ENCODE results near the gene RIPOR2. TPM values are rescaled to one million over a fixed set of nuclear protein-coding genes. Genes with fewer than 3 reads are reported as not detected.

RIPOR2 gene
- total and polyA plus RNA-seq, 7 experiments from 2014 or later, result 246 to 813 (median 532) TPM

DNA sequence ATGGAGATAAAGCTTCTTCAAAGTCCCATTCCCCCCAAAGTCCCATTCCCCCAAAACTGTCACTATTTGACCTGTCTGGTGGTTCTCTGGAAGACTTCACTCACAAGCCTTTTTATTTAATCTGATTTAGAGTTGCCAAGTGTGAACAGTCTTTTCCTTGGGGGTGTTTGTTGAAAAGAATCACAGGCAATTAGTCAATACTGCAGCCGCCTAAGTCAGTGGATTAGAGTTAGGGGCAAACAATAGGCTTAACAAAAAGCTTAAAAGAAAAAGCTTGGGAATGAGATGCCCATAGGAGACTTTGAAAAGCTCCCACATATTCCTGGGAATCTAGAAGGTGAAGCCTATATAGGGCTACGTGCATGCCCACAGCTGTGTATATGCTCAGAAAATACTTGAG, 8.0 kb upstream of the RIPOR2 start:
- Histone ChIP-seq H3K9me3 (ENCODE audit: control insufficient read depth in 2 of 3, low read length in 3 of 3) (peaks cover 0 to 31% (median 6%) of the 10 kb centered on the region in 3 experiments), H3K27me3 (ENCODE audit: control insufficient read depth in 2 of 2, insufficient read depth in 2 of 2, low read length in 2 of 2) (no peaks in the 10 kb centered on the region), H3K36me3 (ENCODE audit: control insufficient read depth in 2 of 3, insufficient read depth in 3 of 3, low read length in 3 of 3) (no peaks in the 10 kb centered on the region), H3K4me1 (ENCODE audit: control insufficient read depth in 2 of 2, insufficient read depth in 2 of 2, low read length in 2 of 2) (peaks cover 40 to 45% of the 10 kb centered on the region in 2 donors), H3K27ac (ENCODE audit: low read depth, low read length) (no peak overlapping the region), H3K4me3 (ENCODE audit: low read length) (peak overlapping the region; percentile 0)
- POLR2A ChIA-PET, result interaction anchor here (0.6 to 25.7 kb wide), 9 partner anchors 8 to 1161 kb away, joined by 3 to 1138 read pairs (median 3); partner anchors contain the start of gene RIPOR2
- peak overlapping the region in 1 of 9 donors; percentile 78 for H3K27ac Mint-ChIP-seq
- peaks cover 14 to 67% (median 32%) of the 10 kb centered on the region in 5 donors for H3K36me3 Mint-ChIP-seq
- CTCF ChIA-PET, result interaction anchor here (0.6 to 2.3 kb wide), 6 partner anchors 9 to 127 kb away, joined by 3 to 13 read pairs (median 4); no protein-coding TSS in a partner anchor
- intact Hi-C loops (cut with micrococcal nuclease), result no loop called here
- H3K27me3 Mint-ChIP-seq, result no peaks in the 10 kb centered on the region
- ATAC-seq, result no peak
- no peak overlapping the region for H3K4me3 Mint-ChIP-seq
- peaks cover 8 to 69% (median 42%) of the 10 kb centered on the region in 11 donors for H3K9me3 Mint-ChIP-seq
- no peak for DNase-seq
- H3K4me1 Mint-ChIP-seq, result peaks cover 37 to 78% (median 59%) of the 10 kb centered on the region in 7 donors

DNA sequence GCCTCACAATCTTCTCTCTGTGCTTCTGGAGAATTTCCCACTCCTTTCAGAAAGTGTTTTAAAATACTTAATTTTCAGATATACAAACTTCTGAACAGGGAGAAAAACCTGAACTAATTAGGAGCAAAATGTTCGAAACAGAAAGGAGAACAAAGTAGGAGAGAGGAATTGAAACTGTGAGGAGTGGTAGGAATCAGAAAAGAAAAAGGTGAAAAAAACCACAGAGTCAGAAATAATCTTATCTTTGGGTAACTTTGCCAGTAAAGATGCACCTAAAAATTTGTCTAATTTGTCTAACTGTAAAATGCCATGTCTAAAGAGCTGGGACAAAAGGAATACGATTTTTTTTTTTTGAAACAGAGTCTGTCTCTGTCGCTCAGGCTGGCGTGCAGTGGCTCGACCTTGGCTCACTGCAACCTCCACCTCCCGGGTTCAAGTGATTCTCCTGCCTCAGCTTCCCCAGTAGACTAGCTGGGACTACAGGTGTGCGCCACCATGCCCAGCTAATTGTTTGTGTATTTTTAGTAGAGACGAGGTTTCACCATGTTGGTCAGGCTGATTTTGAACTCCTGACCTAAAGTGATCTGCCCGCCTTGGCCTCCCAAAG, 4.7 kb upstream of the RIPOR2 start:
- peaks cover 46 to 51% of the 10 kb centered on the region in 2 donors for H3K4me1 ChIP-seq (ENCODE audit: control insufficient read depth in 2 of 2, insufficient read depth in 2 of 2, low read length in 2 of 2)
- H3K36me3 ChIP-seq (ENCODE audit: control insufficient read depth in 2 of 3, insufficient read depth in 3 of 3, low read length in 3 of 3), result no peaks in the 10 kb centered on the region
- Mint-ChIP-seq H3K36me3 (peaks cover 12 to 62% (median 15%) of the 10 kb centered on the region in 5 donors), H3K27ac (peak overlapping the region; percentile 74 to 98 (median 92)), H3K4me1 (peaks cover 34 to 77% (median 66%) of the 10 kb centered on the region in 7 donors), H3K27me3 (no peaks in the 10 kb centered on the region), H3K4me3 (peak overlapping the region; percentile 48 to 76 (median 66)), H3K9me3 (peaks cover 3 to 37% (median 20%) of the 10 kb centered on the region in 11 donors)
- H3K9me3 ChIP-seq (ENCODE audit: control insufficient read depth in 2 of 3, low read length in 3 of 3), result peaks cover 0 to 16% (median 2%) of the 10 kb centered on the region in 3 experiments
- POLR2A ChIA-PET, result interaction anchor here (1.3 to 19.0 kb wide), 5 partner anchors 10 to 84 kb away, joined by 4 to 1484 read pairs (median 644); no protein-coding TSS in a partner anchor
- CTCF ChIA-PET, result interaction anchor here (0.5 to 11.7 kb wide), 4 partner anchors 11 to 51 kb away, joined by 3 to 293 read pairs (median 113); no protein-coding TSS in a partner anchor
- intact Hi-C loops (cut with micrococcal nuclease), result no loop called here
- no peaks in the 10 kb centered on the region for H3K27me3 ChIP-seq (ENCODE audit: control insufficient read depth in 2 of 2, insufficient read depth in 2 of 2, low read length in 2 of 2)
- no peak overlapping the region for H3K4me3 ChIP-seq (ENCODE audit: low read length)
- no peak for DNase-seq
- peak overlapping the region; percentile 61 for H3K27ac ChIP-seq (ENCODE audit: low read depth, low read length)
- no peak for ATAC-seq

DNA sequence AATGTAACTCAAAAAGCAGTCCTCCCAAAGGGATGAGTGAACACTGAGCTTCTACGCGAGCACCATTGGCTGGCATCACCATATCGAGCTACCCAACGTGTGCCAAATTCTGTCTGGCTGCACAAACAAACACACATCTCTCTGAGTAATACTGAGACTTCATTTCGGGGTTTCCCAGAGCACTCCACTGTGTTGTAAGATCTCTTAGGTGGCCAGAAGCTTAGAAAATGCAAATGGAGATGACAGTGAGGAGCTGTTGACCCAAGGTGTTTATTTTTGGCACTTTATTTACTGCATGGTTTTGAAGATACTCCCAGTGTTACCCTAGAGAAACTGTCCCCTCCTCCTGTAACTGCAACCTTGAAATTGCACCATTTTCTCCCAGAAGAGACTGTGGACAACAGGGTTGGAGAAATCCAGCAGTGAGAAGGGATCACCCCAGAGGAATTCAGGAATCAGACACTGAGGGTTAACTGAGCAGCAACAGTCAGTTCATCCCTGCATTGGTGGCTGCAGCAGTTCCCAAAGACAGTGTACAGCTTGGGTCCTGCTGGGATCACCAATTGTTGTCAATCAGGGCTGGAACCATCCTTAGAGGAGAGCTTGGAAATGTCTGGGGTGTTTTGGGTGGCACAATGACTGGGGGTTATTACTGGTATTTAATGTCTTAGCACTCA, 1.0 kb upstream of the RIPOR2 start:
- peak in 7 of 9 donors; percentile 42 to 84 (median 55) for DNase-seq
- H3K9me3 Mint-ChIP-seq, result peaks cover 0 to 7% (median 0%) of the 10 kb centered on the region in 11 donors
- Histone ChIP-seq H3K4me1 (ENCODE audit: control insufficient read depth in 2 of 2, insufficient read depth in 2 of 2, low read length in 2 of 2) (peaks cover 43 to 49% of the 10 kb centered on the region in 2 donors), H3K36me3 (ENCODE audit: control insufficient read depth in 2 of 3, insufficient read depth in 3 of 3, low read length in 3 of 3) (peaks cover 2 to 8% (median 5%) of the 10 kb centered on the region in 3 experiments), H3K4me3 (ENCODE audit: low read length) (peak overlapping the region; percentile 89), H3K27me3 (ENCODE audit: control insufficient read depth in 2 of 2, insufficient read depth in 2 of 2, low read length in 2 of 2) (no peaks in the 10 kb centered on the region), H3K27ac (ENCODE audit: low read depth, low read length) (peak overlapping the region; percentile 85), H3K9me3 (ENCODE audit: control insufficient read depth in 2 of 3, low read length in 3 of 3) (no peaks in the 10 kb centered on the region)
- ChIA-PET CTCF (interaction anchor here (0.6 to 11.7 kb wide), 17 partner anchors 9 to 1187 kb away, joined by 3 to 293 read pairs (median 4); a partner anchor contains a TSS), POLR2A (interaction anchor here (0.5 to 19.0 kb wide), 18 partner anchors 8 to 1262 kb away, joined by 3 to 1484 read pairs (median 8); a partner anchor contains a TSS)
- intact Hi-C loops (cut with micrococcal nuclease), result loop anchor here (1.0 to 5.0 kb wide), 8 partner anchors 8 to 214 kb away; no protein-coding TSS in a partner anchor
- ATAC-seq, result peak; percentile 81
- peaks cover 10 to 62% (median 29%) of the 10 kb centered on the region in 5 donors for H3K36me3 Mint-ChIP-seq
- peak overlapping the region; percentile 88 to 99 (median 93) for H3K27ac Mint-ChIP-seq
- H3K4me3 Mint-ChIP-seq, result peak overlapping the region; percentile 89 to 100 (median 98)
- no peaks in the 10 kb centered on the region for H3K27me3 Mint-ChIP-seq
- H3K4me1 Mint-ChIP-seq, result peaks cover 48 to 68% (median 53%) of the 10 kb centered on the region in 7 donors

DNA sequence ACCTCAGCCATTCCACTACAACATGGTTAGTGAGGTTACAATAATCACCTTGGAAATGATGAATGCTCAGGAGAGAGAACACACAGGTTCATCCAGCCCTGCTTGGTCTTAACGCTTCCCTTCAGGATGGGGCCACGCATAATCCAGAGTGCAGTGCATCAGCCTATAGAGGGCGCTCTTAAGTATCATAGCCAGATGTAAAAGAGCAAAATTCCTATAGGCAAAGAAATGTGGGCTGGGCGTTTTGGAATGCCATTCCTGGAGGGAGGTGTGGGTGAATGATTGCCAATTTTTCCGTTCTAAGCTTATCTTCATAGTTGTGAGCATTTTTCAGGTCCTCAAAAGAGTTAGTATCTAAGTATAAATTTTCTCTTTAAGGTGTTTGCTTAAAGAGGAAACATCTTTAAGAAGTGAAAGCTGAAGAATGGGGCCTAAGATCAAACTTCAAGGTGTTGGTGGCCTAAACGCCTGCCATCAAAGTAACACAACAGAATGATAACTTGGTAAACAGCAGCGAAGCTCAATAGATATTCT, 1.8 kb downstream of the RIPOR2 start:
- ATAC-seq (peak; percentile 52), DNase-seq (peak in 7 of 9 donors; percentile 59 to 78 (median 72))
- Histone ChIP-seq H3K27ac (ENCODE audit: low read depth, low read length) (peak overlapping the region; percentile 85), H3K27me3 (ENCODE audit: control insufficient read depth in 2 of 2, insufficient read depth in 2 of 2, low read length in 2 of 2) (no peaks in the 10 kb centered on the region), H3K36me3 (ENCODE audit: control insufficient read depth in 2 of 3, insufficient read depth in 3 of 3, low read length in 3 of 3) (peaks cover 16 to 28% (median 19%) of the 10 kb centered on the region in 3 experiments), H3K4me1 (ENCODE audit: control insufficient read depth in 2 of 2, insufficient read depth in 2 of 2, low read length in 2 of 2) (peaks cover 37 to 44% of the 10 kb centered on the region in 2 donors), H3K4me3 (ENCODE audit: low read length) (peak overlapping the region; percentile 89), H3K9me3 (ENCODE audit: control insufficient read depth in 2 of 3, low read length in 3 of 3) (no peaks in the 10 kb centered on the region)
- Mint-ChIP-seq H3K27ac (peak overlapping the region; percentile 88 to 99 (median 93)), H3K9me3 (peaks cover 0 to 4% (median 0%) of the 10 kb centered on the region in 11 donors), H3K4me3 (peak overlapping the region; percentile 89 to 100 (median 98)), H3K4me1 (peaks cover 44 to 65% (median 50%) of the 10 kb centered on the region in 7 donors), H3K36me3 (peaks cover 16 to 63% (median 53%) of the 10 kb centered on the region in 5 donors), H3K27me3 (no peaks in the 10 kb centered on the region)
- intact Hi-C loops (cut with micrococcal nuclease), result loop anchor here (1.0 to 5.0 kb wide), 8 partner anchors 15 to 203 kb away; no protein-coding TSS in a partner anchor
- ChIA-PET CTCF (interaction anchor here (0.5 to 11.7 kb wide), 37 partner anchors 8 to 196 kb away, joined by 3 to 293 read pairs (median 4); no protein-coding TSS in a partner anchor), POLR2A (interaction anchor here (0.7 to 19.0 kb wide), 24 partner anchors 8 to 1539 kb away, joined by 3 to 1484 read pairs (median 8); partner anchors contain the start of gene GMNN)

DNA sequence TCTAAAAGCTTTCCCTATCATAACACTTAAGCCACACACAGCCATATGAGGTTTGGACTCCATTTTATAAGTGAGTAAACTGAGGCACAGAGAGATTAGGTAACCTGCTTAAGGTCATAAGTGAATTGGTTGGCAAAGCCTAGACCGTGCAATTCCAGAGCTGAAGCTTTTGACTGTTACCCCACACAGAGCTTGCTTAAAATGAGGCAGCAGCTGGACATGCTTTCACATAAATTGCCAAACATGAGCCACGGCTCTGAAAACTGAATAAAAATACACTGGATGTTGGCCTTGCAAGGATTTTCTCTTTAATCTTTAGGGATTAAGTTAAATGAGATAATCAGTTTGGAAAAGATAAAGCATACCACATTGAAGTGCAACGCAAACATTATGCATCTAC, 2.5 kb downstream of the RIPOR2 start:
- peak overlapping the region; percentile 85 for H3K27ac ChIP-seq (ENCODE audit: low read depth, low read length)
- no peak for ATAC-seq
- no peaks in the 10 kb centered on the region for H3K27me3 ChIP-seq (ENCODE audit: control insufficient read depth in 2 of 2, insufficient read depth in 2 of 2, low read length in 2 of 2)
- Mint-ChIP-seq H3K4me3 (peak overlapping the region; percentile 89 to 100 (median 98)), H3K27ac (peak overlapping the region; percentile 88 to 99 (median 93)), H3K27me3 (no peaks in the 10 kb centered on the region), H3K4me1 (peaks cover 43 to 63% (median 47%) of the 10 kb centered on the region in 7 donors), H3K36me3 (peaks cover 16 to 66% (median 60%) of the 10 kb centered on the region in 5 donors), H3K9me3 (peaks cover 0 to 4% (median 0%) of the 10 kb centered on the region in 11 donors)
- peaks cover 16 to 33% (median 19%) of the 10 kb centered on the region in 3 experiments for H3K36me3 ChIP-seq (ENCODE audit: control insufficient read depth in 2 of 3, insufficient read depth in 3 of 3, low read length in 3 of 3)
- intact Hi-C loops (cut with micrococcal nuclease), result loop anchor here (2.0 to 5.0 kb wide), 5 partner anchors 14 to 204 kb away; no protein-coding TSS in a partner anchor
- POLR2A ChIA-PET, result interaction anchor here (0.6 to 19.0 kb wide), 27 partner anchors 7 to 1540 kb away, joined by 3 to 1484 read pairs (median 7); a partner anchor contains a TSS
- CTCF ChIA-PET, result interaction anchor here (0.6 to 11.7 kb wide), 32 partner anchors 9 to 149 kb away, joined by 3 to 293 read pairs (median 5); no protein-coding TSS in a partner anchor
- H3K9me3 ChIP-seq (ENCODE audit: control insufficient read depth in 2 of 3, low read length in 3 of 3), result no peaks in the 10 kb centered on the region
- DNase-seq, result no peak
- peaks cover 36 to 46% of the 10 kb centered on the region in 2 donors for H3K4me1 ChIP-seq (ENCODE audit: control insufficient read depth in 2 of 2, insufficient read depth in 2 of 2, low read length in 2 of 2)
- peak overlapping the region; percentile 89 for H3K4me3 ChIP-seq (ENCODE audit: low read length)
